Kidney (tissue), 14 donors: ENCODE results near the gene KLF5. TPM values are rescaled to one million over a fixed set of nuclear protein-coding genes. Genes with fewer than 3 reads are reported as not detected.

ENCODE experiments used
- DNase-seq, 5 donors: peaks; one replicate each; pipeline ENCODE4 v3.0.0-alpha.2; 2013 to 2020
- FAIRE-seq: peaks from 2 replicates; lab custom pipeline; 2012; peaks lifted over from hg19 to GRCh38; lab: Jason Lieb, UNC
- H3K27ac ChIP-seq, 2 donors: one replicate each; pipeline ENCODE4 v1.7.0; 2013; ENCODE audit warnings: low read depth in 2 of 2, low read length in 2 of 2, inconsistent platforms in 1 of 2
- H3K27me3 ChIP-seq: one replicate; pipeline ENCODE4 v1.7.1; 2013; ENCODE audit warnings: low read length, inconsistent platforms; ENCODE audit not compliant: control insufficient read depth, insufficient read depth
- H3K36me3 ChIP-seq, 3 donors: one replicate each; pipeline versions ENCODE4 v1.7.0 to v1.7.1; 2013; ENCODE audit warnings: low read length in 3 of 3, control low read depth in 1 of 3, inconsistent platforms in 1 of 3; ENCODE audit not compliant: insufficient read depth in 3 of 3, control insufficient read depth in 2 of 3
- H3K4me1 ChIP-seq, 3 donors: one replicate each; pipeline versions ENCODE4 v1.7.0 to v1.7.1; 2013; ENCODE audit warnings: low read length in 3 of 3, inconsistent platforms in 1 of 3, low read depth in 1 of 3; ENCODE audit not compliant: control insufficient read depth in 2 of 3, insufficient read depth in 2 of 3
- H3K4me3 ChIP-seq, 3 donors: one replicate each; pipeline versions ENCODE4 v1.7.0 to v1.8.1; 2013; ENCODE audit warnings: low read length in 3 of 3, control low read depth in 1 of 3, inconsistent platforms in 1 of 3
- H3K9ac ChIP-seq, 3 donors: one replicate each; pipeline versions ENCODE4 v1.7.0 to v1.7.1; 2013; ENCODE audit warnings: low read length in 3 of 3, control low read depth in 1 of 3, inconsistent platforms in 1 of 3
- H3K9me3 ChIP-seq, 3 donors: one replicate each; pipeline versions ENCODE4 v1.7.0 to v1.7.1; 2013; ENCODE audit warnings: low read length in 3 of 3, control low read depth in 1 of 3, inconsistent platforms in 1 of 3; ENCODE audit not compliant: control insufficient read depth in 2 of 3, insufficient read depth in 1 of 3
- intact Hi-C: fragments of 100-400 bp; cut with DNase I; formaldehyde crosslinking; loops from one replicate; pipeline ENCODE4 v1.11.1; 2022
- polyA plus RNA-seq: library from polyadenylated mRNA; stranded (reverse); fragments of 350-450 nt; fragmentation: Illumina TruSeq; extraction: RNeasy Lipid Tissue Mini Kit (QIAGEN cat#74804); gene quantifications from one replicate; pipeline ENCODE4 v1.2.3, GENCODE V29; 2014; ENCODE audit warnings: low read depth, low replicate concordance; ENCODE audit not compliant: insufficient read depth
- total RNA-seq: library from RNA; stranded (reverse); fragmentation: NEBNext Ultra II Directional; extraction: Animal tissue kit (Norgen Biotek cat#: 25700); gene quantifications from one replicate; pipeline ENCODE4 v1.2.1, GENCODE V29; 2021
- TF ChIP-seq, protein P1 (sequence below): IDR thresholded peaks from 3 replicates; pipeline ENCODE4 v1.5.1; 2012; ENCODE audit warnings: mild to moderate bottlenecking, moderate library complexity, borderline replicate concordance; ENCODE audit not compliant: insufficient read depth; ENCODE audit errors: extremely low read depth
- donor health status: control.
- donor health status: control.
- donor health status: control.
- donor health status: control.
- donor health status: control.
- donor health status: DM: yes; HTN: yes; CAD: no.
- donor health status: Normal renal cell carcinoma (clear cell type).

The KLF5 gene
- total and polyA plus RNA-seq, 2 donors from 2014 or later = 4.4 to 52.7 TPM

DNA sequence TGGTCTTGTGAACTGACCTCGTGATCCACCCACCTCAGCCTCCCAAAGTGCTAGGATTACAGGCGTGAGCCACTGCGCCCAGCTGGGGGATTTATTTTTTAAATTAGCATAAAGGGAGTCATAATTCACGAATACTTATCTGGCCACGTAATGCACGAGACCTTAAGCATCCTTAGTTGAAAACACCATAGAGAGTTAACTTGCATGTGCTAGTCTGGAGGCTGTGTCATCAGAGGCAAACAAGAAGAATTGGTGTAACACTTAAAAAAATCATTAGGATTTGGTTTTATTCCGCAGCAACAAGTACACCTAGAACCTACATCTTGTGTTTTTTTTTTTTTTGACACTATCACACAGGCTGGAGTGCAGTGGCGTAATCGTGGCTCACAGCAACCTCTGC is 19.1 kb downstream of the KLF5 start:
- Histone ChIP-seq H3K27ac (no peak overlapping the region), H3K27me3 (no peaks in the 10 kb centered on the region), H3K36me3 (no peaks in the 10 kb centered on the region), H3K4me1 (no peaks in the 10 kb centered on the region), H3K4me3 (no peak overlapping the region), H3K9ac (no peak overlapping the region), H3K9me3 (no peaks in the 10 kb centered on the region)
- FAIRE-seq = no peak
- DNase-seq = no peak
- TF ChIP-seq, protein P1, sequence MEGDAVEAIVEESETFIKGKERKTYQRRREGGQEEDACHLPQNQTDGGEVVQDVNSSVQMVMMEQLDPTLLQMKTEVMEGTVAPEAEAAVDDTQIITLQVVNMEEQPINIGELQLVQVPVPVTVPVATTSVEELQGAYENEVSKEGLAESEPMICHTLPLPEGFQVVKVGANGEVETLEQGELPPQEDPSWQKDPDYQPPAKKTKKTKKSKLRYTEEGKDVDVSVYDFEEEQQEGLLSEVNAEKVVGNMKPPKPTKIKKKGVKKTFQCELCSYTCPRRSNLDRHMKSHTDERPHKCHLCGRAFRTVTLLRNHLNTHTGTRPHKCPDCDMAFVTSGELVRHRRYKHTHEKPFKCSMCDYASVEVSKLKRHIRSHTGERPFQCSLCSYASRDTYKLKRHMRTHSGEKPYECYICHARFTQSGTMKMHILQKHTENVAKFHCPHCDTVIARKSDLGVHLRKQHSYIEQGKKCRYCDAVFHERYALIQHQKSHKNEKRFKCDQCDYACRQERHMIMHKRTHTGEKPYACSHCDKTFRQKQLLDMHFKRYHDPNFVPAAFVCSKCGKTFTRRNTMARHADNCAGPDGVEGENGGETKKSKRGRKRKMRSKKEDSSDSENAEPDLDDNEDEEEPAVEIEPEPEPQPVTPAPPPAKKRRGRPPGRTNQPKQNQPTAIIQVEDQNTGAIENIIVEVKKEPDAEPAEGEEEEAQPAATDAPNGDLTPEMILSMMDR = no peak
- intact Hi-C loops = no loop called here

DNA sequence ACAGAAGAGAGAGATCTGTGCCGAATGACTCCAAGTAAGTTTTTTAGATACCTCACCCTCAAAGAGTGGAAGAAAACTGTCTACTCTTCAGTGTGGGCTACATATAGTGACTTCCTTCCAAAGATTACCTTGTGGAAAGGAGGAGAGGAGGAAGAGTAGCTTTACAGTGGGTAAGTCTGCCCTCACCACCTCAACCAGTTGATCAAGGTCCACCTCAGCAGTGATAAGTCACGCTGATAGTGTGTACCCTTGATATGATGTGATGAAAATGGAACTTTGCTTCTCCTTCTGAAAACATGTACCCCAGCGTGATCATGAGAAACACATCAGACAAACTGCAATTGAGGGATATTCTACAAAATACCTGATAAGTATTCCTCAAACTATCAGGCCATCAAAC is 20.6 kb downstream of the KLF5 start:
- intact Hi-C loops = no loop called here
- Histone ChIP-seq H3K4me1 (no peaks in the 10 kb centered on the region), H3K9ac (no peak overlapping the region), H3K9me3 (no peaks in the 10 kb centered on the region), H3K27ac (no peak overlapping the region), H3K4me3 (no peak overlapping the region), H3K27me3 (no peaks in the 10 kb centered on the region), H3K36me3 (no peaks in the 10 kb centered on the region)
- TF ChIP-seq, protein P1 = no peak
- FAIRE-seq = no peak
- DNase-seq = no peak

DNA sequence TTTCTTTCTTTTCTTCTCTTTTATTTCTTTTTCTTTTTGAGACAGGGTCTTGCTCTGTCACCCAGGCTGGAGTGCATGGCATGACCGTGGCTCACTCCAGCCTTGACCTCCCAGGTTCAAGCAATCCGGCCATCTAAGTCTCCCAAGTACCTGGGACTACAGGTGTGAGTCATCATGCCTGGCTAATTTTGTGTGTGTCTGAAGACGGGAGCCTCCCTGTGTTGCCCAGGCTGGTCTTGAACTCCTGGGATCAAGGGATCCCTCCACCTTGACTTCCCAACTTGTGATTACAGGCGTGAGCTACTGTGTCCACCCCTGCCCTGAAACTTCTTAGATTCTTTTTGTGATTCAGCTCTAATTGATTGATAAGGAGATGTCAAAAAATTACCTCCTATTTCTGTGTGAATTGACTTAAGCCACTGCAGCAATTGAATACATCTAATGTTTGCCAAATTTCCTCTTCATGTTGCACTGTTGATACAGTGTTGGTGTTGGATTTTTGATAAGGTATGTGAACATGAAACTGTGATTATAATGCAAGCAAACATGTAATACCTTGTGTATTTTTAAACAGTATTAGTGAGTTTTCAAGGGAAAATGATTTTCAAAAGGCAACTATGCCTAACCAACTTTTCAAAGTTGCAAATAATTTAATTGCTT is 22.6 kb downstream of the KLF5 start:
- Histone ChIP-seq H3K27me3 (no peaks in the 10 kb centered on the region), H3K4me1 (no peaks in the 10 kb centered on the region), H3K9ac (no peak overlapping the region), H3K36me3 (no peaks in the 10 kb centered on the region), H3K4me3 (no peak overlapping the region), H3K27ac (no peak overlapping the region), H3K9me3 (no peaks in the 10 kb centered on the region)
- no peak for DNase-seq
- no peak for FAIRE-seq
- TF ChIP-seq, protein P1 = no peak
- intact Hi-C loops = no loop called here

DNA sequence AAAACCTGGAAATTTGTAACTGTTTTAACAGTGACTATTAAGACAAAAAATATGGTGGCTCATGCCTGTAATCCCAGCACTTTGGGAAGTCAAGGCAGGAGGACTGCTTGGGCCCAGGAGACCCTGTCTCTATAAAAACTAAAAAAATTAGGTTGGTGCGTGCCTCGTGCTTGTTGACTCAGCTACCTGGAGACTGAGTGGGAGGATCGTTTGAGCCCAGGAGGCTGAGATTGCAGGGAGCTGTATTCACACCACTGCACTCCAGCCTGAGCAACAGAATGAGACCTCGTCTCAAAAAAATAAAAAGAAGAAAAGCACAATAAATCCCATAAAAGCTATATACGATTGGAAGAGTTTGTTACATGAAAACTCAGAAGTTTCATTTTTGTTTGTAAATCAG is 23.7 kb downstream of the KLF5 start:
- FAIRE-seq = no peak
- no peak for DNase-seq
- H3K27ac ChIP-seq = no peak overlapping the region
- H3K4me1 ChIP-seq = no peaks in the 10 kb centered on the region
- H3K27me3 ChIP-seq = no peaks in the 10 kb centered on the region
- H3K9me3 ChIP-seq = no peaks in the 10 kb centered on the region
- intact Hi-C loops = no loop called here
- H3K4me3 ChIP-seq = no peak overlapping the region
- H3K36me3 ChIP-seq = no peaks in the 10 kb centered on the region
- TF ChIP-seq, protein P1 = no peak
- H3K9ac ChIP-seq = no peak overlapping the region
